TTC549 (cell line): ENCODE results near the gene GLI3.

Source experiments
- FAIRE-seq: peaks from 2 replicates; lab custom pipeline; 2012; peaks lifted over from hg19 to GRCh38; lab: Jason Lieb, UNC

Gene GLI3

GRCh38 chr7:41965951-41966505 is 271.0 kb downstream of the GLI3 start:
- no peak for FAIRE-seq

- FAIRE-seq, result no peak
These were observed 271.9 kb downstream of the GLI3 start for GRCh38 chr7:41964849-41965745.

GRCh38 chr7:41964183-41964753 is 272.7 kb downstream of the GLI3 start:
- FAIRE-seq, result no peak

GRCh38 chr7:41956705-41957104 is 280.3 kb downstream of the GLI3 start:
- FAIRE-seq, result no peak

- FAIRE-seq, result no peak
These were observed 280.9 kb downstream of the GLI3 start for GRCh38 chr7:41955893-41956675.

GRCh38 chr7:41955451-41955850 is 281.6 kb downstream of the GLI3 start:
- no peak for FAIRE-seq

GRCh38 chr7:41954976-41955375 is 282.0 kb downstream of the GLI3 start:
- FAIRE-seq, result no peak

GRCh38 chr7:41948503-41948902 is 288.5 kb downstream of the GLI3 start:
- FAIRE-seq, result no peak

- no peak for FAIRE-seq
These were observed 293.9 kb downstream of the GLI3 start for GRCh38 chr7:41943094-41943577.

- FAIRE-seq, result no peak
These were observed 294.4 kb downstream of the GLI3 start for GRCh38 chr7:41942468-41943093.

GRCh38 chr7:41940760-41941343 is 296.2 kb downstream of the GLI3 start:
- no peak for FAIRE-seq

GRCh38 chr7:41938371-41938770 is 298.6 kb downstream of the GLI3 start:
- FAIRE-seq, result no peak

GRCh38 chr7:41933427-41933826 is 303.6 kb downstream of the GLI3 start:
- no peak for FAIRE-seq

GRCh38 chr7:41931263-41931646 is 305.8 kb downstream of the GLI3 start:
- FAIRE-seq, result no peak

- no peak for FAIRE-seq
These were observed 306.3 kb downstream of the GLI3 start for GRCh38 chr7:41930538-41931262.

- no peak for FAIRE-seq
These were observed 308.2 kb downstream of the GLI3 start for GRCh38 chr7:41928781-41929180.

GRCh38 chr7:41928166-41928565 is 308.8 kb downstream of the GLI3 start:
- no peak for FAIRE-seq

- no peak for FAIRE-seq
These were observed 309.6 kb downstream of the GLI3 start for GRCh38 chr7:41927380-41927779.

- FAIRE-seq, result no peak
These were observed 311.1 kb downstream of the GLI3 start for GRCh38 chr7:41925946-41926345.

GRCh38 chr7:41924796-41925195 is 312.2 kb downstream of the GLI3 start:
- FAIRE-seq, result no peak

- FAIRE-seq, result no peak
These were observed 314.6 kb downstream of the GLI3 start for GRCh38 chr7:41922373-41922772.
